ENCODE results near the gene DDX5.
A peak's percentile ranks its signal among the peaks of the same experiment; 100 is the strongest.

The DDX5 gene

DNA sequence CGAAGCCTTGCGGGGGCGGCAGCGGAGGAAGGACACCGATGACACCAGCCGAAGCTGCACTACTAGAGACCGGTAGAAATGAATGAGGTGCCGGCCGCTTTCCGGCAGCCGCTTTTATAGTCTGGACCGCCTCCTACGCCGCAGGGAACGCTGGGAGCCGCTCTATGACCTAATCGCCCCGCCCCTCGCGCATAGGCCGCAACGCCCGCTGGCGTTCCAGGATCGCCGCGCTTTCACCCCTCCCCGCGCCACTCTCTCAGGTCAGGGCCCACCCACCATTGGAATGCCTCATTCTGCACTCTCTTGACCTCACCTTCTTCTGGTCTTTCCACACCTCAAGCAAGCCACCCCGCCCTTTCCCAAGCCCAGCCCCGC, at the start of gene DDX5:
Gene DDX5 (minus strand): TSS at position 89 of the 375 bp plus-strand sequence. CDS start 170 bp downstream, outside the sequence.
- in situ Hi-C loops (cut with MboI; ENCODE audit: low pct_unique_long_range_greater_than_20kb, low sequenced_read_pairs), result loop anchor here (10.0 kb wide), 1 partner anchor 181 kb away; no protein-coding TSS in a partner anchor
- DNase-seq, result peak; percentile 97

DNA sequence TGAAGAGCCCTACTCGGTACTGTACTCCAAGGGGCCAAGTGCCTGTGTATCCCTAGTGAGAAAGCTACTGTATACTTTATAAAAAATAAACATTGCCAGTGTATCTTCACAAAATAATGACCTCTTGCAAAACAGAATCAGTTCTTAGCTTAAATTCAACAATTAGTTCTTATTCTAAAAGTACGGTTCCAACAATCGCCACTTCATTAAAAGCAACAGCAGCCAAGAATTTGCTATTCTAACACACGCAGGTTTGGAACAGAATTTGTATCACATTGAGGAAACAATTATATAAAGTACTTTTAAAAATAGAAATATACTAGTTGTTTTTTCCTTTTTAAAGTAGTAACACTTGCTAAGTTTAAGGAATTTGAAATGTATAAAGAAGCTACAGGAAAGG, 49.2 kb upstream of the DDX5 start:
- in situ Hi-C loops (cut with MboI; ENCODE audit: low pct_unique_long_range_greater_than_20kb, low sequenced_read_pairs), result no loop called here
- no peak for DNase-seq

DNA sequence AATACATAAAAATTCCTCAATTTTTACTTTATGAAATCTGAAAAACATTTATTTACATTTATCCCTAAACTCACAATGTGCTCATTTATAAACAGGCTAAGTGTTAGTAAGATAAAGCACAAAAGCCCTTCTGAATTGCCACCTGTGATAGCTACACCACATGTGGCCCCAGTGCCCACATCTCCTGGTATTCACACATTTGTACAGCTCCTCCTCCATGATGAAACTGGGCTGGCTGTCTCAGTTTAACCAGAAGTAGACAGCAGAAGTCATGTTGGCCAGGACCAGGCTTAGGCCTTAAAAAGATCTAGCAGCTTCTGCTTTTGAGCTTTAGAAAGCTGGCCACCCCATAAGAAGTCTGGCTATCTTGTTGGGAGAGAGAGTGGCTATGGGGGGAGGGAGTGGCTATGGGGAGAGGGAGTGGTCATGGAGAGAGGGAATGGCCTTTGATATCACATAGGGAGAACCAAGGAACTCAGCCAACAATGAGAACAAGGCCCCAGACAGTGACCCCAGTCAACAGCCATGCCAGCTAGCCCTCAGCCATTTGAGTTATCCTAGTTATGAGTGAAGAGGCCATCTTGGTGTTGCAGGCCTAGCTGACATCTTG, 48.0 kb upstream of the DDX5 start:
- in situ Hi-C loops (cut with MboI; ENCODE audit: low pct_unique_long_range_greater_than_20kb, low sequenced_read_pairs), result no loop called here
- DNase-seq, result no peak

DNA sequence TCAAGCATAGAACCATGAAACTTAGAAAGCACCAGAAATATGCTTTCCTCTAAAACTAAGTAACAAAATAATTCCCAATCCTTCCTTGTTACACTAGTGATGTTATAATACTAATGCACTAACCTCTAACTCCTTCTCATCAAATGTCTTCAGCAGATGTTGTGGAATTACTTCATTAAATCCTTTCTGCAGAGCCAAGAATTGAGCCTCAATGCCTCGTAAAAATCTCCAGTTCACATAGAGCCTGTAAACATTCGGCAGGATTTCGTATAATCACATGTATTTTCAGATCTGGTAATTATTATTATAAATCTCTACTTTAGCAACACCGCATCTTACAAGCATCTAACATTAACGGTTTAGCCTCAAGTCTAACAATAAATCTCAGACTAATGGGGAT, 45.4 kb upstream of the DDX5 start:
- no peak for DNase-seq
- in situ Hi-C loops (cut with MboI; ENCODE audit: low pct_unique_long_range_greater_than_20kb, low sequenced_read_pairs), result no loop called here

DNA sequence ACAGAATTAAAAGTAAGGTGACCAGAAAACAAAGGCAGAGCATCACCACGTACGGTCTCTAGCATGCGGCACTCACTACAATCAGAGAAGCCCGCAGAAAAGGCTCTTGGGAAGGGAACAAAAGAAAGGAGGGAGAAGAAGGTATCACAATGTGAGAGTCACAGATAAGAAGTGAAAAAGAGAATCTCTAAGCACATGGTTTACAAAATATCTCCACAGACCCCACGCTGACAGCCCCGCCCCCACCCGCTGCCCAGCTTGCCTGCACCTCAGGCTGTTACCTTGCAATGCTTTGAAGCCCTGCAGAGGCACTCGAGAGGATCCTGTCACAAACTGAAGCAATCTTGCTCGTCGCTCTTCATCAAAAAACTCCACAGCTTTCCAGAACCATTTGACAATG, 41.2 kb upstream of the DDX5 start:
- no peak for DNase-seq

DNA sequence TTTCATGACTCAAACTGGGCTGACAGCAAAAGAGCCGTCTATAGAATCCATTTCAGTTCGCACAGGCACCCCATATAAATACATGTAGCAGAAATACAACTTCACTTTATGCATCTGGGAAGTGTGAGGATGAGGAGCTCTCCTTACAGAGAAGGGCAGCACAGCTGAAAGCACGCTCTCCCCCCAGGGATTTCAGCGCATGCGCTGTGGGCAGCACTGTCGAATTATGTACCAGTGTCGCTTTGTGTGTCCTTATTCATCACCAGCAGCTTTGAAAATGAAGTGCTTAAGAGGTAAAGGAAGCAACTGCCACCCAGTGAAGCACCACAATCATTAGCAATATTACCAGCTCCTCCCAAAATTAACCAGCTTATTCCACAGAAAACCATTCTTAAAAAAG, 40.6 kb upstream of the DDX5 start:
- in situ Hi-C loops (cut with MboI; ENCODE audit: low pct_unique_long_range_greater_than_20kb, low sequenced_read_pairs), result no loop called here
- DNase-seq, result no peak

More for the DNA sequence above, 41.2 kb upstream of the DDX5 start:
- in situ Hi-C loops (cut with MboI; ENCODE audit: low pct_unique_long_range_greater_than_20kb, low sequenced_read_pairs), result no loop called here

DNA sequence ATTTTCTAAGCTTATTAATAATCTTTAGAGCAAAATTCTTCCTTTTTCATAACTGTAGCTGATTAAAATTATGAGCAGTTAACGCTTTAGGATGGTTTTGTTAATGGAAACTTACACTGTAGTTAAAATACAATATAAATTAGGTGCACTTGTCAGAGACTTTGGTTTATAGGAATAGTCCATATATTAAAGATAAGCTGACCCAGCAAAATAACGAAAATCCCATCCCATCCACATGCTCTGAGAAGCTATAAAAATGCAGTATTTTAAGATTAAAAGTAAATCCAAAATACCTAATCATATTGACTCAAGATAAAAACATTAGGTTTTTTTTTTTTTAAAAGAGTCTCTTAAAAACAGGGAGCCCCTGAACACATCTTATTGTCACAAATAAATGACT, 38.7 kb upstream of the DDX5 start:
- no peak for DNase-seq
- in situ Hi-C loops (cut with MboI; ENCODE audit: low pct_unique_long_range_greater_than_20kb, low sequenced_read_pairs), result no loop called here

DNA sequence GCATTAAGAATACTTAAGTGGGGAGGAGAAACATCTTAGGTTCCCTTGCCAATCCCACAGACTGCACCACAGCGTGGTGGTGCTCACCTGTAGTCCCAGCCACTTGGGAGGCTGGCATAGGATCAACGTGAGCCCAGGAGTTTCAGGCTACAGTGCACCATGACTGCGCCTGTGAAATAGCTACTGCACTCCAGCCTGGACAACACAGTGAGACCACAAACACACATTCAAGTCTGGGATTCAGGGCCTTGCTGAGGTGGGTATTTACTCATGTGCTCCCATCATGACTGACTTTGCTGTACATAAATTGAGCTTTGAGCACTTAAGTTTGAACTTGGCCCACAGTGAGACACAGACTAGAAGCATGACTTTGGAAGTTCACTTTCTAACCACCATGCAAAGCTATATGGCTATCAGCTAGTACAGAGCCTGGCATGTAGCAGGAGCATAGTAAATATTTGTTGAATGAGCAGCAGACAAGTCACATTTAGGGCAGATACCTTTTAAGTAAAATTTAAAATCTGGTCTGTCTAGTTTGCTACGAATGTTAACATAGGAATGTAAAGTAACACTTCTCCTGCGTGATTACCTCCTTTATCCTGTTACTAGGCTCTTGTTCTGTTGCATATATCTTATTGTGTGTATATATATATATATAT, 34.2 kb upstream of the DDX5 start:
- in situ Hi-C loops (cut with MboI; ENCODE audit: low pct_unique_long_range_greater_than_20kb, low sequenced_read_pairs), result no loop called here
- no peak for DNase-seq

DNA sequence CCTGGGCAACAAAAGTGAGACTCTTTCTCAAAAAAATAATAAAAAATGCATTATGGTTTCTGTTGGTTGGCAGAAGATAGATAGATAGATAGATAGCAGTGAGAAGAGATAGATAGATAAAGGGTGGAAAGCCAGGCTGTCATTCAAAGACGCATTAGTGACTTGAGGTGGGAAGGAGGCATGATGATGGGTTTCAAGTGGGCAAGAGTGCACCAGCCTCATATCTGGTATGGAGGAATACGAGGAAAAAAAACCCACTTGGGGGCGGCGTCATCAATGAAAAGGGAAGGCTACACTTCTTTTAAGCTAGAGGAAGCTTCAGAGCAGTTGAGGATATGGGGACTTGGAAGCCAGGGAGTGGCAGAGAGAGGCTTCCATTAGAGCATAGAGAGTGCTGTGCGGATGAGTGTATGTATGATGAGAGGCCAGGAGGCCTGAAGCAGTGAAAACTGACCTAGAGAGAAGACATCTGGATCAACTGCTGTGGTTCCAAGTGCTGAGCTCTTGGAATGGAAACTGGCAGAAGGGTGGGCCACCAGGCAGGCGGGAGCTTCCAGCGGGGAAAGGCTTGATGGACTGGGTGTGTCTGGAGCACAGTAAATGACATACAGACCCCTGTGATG, 32.5 kb upstream of the DDX5 start:
- in situ Hi-C loops (cut with MboI; ENCODE audit: low pct_unique_long_range_greater_than_20kb, low sequenced_read_pairs), result no loop called here
- DNase-seq, result no peak

DNA sequence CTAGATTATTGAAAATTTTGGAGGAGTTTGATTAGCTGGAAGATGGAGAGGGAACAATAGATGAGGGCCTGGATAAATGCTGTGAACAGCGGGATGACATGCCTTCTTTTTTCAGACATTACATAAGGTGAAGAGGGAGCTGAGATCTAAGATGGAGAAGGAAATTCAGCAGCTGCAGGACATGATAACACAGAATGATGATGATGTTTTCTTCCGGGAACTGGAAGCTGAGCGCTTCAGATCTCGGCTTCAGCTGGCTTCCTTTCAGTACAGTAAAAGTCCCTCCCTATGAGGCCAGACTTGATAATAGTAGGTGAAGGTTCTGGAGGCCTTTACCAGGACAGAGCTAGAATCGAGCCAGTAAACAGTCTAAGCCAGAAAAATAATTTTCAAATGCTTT, 31.4 kb upstream of the DDX5 start:
- in situ Hi-C loops (cut with MboI; ENCODE audit: low pct_unique_long_range_greater_than_20kb, low sequenced_read_pairs), result no loop called here
- DNase-seq, result no peak

DNA sequence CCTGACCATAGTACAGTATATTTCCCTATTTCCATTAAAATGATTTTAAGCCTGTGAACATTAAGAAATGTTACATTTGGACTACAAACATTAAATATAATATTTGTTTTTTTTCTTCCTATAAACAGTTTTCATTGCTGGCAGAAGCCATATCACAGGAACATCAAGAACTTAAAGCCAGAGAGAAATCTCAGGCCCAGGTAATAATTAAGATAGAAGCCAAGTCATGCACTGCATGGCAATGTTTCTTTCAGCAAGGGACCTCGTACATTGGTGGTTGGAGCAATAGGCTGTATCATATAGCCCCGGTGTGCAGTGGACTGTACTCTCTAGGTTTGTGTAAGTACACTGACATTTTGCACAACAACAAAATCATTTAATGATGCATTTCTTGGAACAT, 30.8 kb upstream of the DDX5 start:
- in situ Hi-C loops (cut with MboI; ENCODE audit: low pct_unique_long_range_greater_than_20kb, low sequenced_read_pairs), result no loop called here
- no peak for DNase-seq

DNA sequence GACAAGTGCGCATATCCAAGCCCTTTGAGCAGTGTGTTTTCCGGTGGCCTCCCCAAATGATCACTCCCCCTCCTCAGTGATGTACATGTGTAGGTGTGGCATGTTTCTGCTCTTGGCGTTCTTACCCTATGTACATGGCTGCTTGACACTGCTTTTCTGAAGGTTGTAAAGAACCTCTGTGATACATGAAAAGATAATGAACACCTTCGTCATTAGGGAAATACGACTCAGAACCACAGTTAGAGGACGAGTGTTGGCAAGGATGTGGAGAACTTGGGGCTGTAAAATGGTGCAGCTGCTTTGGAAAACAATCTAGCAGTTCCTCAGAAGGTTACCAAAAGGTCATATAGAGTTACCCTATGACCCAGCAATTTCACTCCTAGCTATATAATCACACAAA, 29.3 kb upstream of the DDX5 start:
- in situ Hi-C loops (cut with MboI; ENCODE audit: low pct_unique_long_range_greater_than_20kb, low sequenced_read_pairs), result no loop called here

DNA sequence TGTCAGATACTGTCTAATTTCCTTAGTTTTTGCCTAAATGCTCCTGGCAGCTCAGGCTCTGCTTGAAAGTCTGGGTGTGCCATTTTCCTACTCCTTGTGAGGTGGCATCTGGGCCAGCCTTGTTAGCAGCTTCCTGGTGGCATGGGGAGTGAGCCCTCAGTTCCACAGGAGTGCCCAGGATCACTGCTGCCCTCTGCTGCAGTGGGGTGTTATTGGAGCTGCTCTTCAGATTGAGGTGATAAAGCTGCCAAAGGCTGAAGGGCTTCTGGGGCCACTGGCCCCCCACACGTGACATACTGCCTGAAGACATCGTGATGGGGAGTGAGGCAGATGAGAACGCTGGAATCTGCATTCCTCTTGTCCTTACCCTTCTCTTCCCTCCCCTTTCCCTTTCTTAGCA, 28.1 kb upstream of the DDX5 start:
- in situ Hi-C loops (cut with MboI; ENCODE audit: low pct_unique_long_range_greater_than_20kb, low sequenced_read_pairs), result no loop called here
- DNase-seq, result peak; percentile 19

More for the DNA sequence above, 29.3 kb upstream of the DDX5 start:
- DNase-seq, result no peak

DNA sequence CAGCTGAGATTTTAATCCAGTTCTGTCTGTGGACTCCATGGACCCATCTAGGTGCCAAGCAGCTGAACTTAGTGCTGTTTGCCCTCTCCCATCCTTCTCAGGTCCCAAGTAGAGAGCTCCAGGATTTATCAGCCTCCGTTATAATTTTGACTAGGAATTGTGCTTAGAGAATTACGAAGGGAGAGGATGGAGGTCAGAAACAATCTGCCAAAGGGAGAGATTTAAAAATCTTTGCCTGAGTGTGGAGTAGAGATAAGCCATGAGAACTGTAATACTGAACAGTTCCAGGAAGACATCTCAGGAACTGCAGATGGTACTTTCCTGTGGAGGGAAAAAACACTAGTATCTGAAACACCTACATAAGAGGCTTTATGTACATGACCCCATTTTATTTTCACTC, 27.7 kb upstream of the DDX5 start:
- DNase-seq, result no peak
- in situ Hi-C loops (cut with MboI; ENCODE audit: low pct_unique_long_range_greater_than_20kb, low sequenced_read_pairs), result no loop called here

DNA sequence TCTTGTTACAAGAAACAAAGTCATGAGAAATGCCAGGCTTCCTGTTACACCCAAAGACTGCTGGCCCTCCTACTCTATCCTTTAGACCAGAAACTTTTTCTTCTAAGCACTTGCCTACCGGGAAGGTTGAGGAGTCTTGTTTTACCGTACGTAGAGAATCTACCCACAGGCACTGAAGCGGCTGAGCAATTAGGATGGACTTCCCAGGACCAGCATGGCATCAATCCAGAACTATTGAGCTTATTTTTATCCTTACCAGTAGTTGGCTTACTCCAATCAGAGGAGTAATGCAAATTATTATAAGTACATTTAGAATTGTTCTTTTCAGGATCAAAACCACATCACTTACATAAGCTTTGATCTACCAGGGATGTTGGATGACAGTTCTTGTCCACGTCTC, 26.3 kb upstream of the DDX5 start:
- in situ Hi-C loops (cut with MboI; ENCODE audit: low pct_unique_long_range_greater_than_20kb, low sequenced_read_pairs), result no loop called here

DNA sequence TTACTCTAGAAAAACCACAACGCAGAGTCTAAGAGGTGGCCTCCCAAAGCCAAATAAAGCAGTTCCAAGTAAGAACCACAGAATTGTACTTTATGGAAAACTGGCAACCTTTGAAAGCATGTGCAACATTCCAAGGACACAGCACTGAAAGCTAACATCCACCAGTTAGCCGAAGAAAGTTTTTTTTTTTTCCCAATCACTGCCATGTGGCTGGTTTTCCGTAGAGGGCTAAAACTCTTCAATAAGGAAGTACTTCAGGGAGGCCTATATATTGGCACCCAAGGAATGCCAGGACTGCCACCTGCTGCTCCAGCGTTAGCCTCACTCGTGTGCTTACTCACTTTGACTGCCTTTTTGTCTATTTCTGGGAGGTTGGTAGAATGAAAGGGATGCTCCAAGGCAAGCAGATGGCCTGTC, 25.9 kb upstream of the DDX5 start:
- in situ Hi-C loops (cut with MboI; ENCODE audit: low pct_unique_long_range_greater_than_20kb, low sequenced_read_pairs), result no loop called here
- no peak for DNase-seq

More for the DNA sequence above, 26.3 kb upstream of the DDX5 start:
- DNase-seq, result no peak

DNA sequence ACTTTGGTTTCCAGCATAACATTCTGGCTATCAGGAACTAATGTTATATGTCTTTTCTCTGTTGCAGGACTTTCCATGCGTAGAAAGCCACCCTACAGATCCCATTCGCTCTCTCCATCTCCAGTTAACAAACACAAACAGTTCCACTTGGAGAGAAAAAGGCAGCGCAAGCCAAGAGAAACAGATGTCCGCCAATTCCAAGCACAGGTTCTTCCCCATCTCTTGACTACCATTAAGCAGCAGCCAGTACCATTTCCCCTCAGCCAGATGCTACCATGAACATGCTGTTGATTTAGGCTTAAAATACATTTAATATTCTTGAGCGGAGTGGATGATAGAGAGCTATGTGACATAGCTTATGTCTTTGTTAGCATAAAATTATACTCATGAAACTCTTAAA, 23.1 kb upstream of the DDX5 start:
- no peak for DNase-seq
- in situ Hi-C loops (cut with MboI; ENCODE audit: low pct_unique_long_range_greater_than_20kb, low sequenced_read_pairs), result no loop called here

DNA sequence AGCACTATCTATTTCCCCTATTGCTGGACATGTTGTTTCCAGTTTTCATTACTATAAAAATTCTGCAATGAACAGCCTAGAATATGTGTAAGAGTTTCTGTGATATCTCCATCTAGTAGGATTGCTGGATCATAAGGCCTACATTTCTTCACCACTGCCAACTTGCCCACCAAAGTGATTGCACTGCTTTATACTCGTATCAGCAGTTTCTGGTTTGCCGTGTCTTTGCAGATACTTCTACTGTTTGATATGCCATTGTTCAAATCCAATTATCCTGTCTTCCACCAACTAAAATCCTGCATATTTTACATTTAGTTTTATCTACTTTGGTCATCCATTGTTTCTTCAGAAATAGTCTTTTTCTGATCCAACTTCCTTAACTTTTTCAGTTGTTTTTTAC, 21.8 kb upstream of the DDX5 start:
- in situ Hi-C loops (cut with MboI; ENCODE audit: low pct_unique_long_range_greater_than_20kb, low sequenced_read_pairs), result no loop called here
- no peak for DNase-seq

DNA sequence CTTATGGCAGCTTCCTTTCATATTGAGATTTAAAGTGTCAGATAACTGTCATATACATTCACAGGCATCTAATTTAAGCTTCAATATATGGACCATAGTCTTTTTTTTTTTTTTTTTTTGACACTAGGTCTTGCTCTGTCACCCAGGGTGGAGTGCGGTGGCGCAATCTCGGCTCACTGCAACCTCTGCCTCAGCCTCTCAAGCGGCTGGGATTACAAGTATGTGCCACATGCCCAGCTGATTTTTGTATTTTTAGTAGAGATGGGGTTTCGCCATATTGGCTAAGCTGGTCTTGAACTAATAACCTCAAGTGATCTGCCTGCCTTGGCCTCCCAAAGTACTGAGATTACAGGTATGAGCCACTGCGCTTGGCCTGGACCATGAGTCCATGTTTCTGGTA, 14.3 kb upstream of the DDX5 start:
- in situ Hi-C loops (cut with MboI; ENCODE audit: low pct_unique_long_range_greater_than_20kb, low sequenced_read_pairs), result no loop called here

DNA sequence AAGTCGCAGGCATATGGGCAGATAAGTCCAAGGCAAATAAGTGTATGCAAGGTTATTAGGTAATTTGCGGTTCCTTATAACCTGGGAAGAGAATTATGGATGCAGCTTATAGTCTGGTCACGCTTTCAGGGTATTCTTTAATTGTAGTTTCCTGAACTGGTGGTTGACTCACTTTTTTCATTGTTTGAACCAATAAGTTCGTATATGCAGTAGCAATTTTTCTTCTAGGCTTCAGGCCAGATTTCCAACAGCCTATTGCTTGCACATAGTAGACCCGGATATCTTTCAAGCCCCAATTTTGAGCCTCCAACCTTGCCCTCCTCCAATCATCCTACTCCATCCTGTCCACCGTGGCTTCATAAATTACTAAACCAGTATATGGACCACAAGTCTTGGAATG, 13.5 kb upstream of the DDX5 start:
- in situ Hi-C loops (cut with MboI; ENCODE audit: low pct_unique_long_range_greater_than_20kb, low sequenced_read_pairs), result no loop called here
- no peak for DNase-seq

More for the DNA sequence above, 14.3 kb upstream of the DDX5 start:
- no peak for DNase-seq

DNA sequence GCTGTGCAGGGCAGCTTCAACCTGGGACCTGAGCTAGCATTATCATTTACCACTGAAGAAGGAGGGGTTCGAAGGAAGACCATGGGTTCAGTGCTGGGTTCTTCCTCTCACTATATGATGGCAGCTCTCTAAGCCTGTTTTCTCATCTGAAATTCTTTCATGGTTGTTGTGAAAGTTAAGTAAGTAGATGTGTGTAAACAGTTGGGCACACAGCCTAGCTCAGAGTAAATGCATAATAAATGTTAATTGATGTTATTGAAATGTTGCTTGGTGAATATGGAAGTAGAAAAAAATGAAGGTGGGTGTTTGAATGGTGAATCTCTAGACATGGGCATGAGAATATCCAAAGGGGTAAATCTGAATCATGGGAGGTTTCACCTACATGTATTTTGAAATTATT, 9.7 kb upstream of the DDX5 start:
- in situ Hi-C loops (cut with MboI; ENCODE audit: low pct_unique_long_range_greater_than_20kb, low sequenced_read_pairs), result no loop called here
- DNase-seq, result no peak

Measured in KBM-7 (cell line).